ENCODE measurements around the gene MAPKAPK5.
"Not testable (repeated sequence)": the region's sequence is repeated elsewhere in the genome, so short reads cannot be mapped to it uniquely, and the experiment has no call there.

The MAPKAPK5 gene

DNA sequence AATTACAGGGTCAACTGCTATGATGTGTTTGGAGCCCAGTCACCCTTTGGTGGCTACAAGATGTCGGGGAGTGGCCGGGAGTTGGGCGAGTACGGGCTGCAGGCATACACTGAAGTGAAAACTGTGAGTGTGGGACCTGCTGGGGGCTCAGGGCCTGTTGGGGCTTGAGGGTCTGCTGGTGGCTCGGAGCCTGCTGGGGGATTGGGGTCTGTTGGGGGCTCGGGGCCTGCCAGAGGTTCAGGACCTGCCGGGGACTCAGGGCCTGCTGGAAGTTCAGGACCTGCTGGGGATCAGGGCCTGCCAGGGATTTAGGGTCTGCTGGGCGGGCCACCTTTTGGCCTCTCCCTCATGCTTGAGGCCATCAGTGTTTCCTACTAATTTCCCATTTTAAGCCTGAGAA, 38.2 kb upstream of the MAPKAPK5 start:
- H3K27ac ChIP-seq = no peak overlapping the region
- no peaks in the 10 kb centered on the region for H3K27me3 ChIP-seq (ENCODE audit: insufficient read depth, low read depth, severe bottlenecking)
- no peaks in the 10 kb centered on the region for H3K36me3 ChIP-seq
- H3K4me3 ChIP-seq (ENCODE audit: low read depth, low read length) = no peak overlapping the region
- DNase-seq = no peak
- TF ChIP-seq, protein P1, sequence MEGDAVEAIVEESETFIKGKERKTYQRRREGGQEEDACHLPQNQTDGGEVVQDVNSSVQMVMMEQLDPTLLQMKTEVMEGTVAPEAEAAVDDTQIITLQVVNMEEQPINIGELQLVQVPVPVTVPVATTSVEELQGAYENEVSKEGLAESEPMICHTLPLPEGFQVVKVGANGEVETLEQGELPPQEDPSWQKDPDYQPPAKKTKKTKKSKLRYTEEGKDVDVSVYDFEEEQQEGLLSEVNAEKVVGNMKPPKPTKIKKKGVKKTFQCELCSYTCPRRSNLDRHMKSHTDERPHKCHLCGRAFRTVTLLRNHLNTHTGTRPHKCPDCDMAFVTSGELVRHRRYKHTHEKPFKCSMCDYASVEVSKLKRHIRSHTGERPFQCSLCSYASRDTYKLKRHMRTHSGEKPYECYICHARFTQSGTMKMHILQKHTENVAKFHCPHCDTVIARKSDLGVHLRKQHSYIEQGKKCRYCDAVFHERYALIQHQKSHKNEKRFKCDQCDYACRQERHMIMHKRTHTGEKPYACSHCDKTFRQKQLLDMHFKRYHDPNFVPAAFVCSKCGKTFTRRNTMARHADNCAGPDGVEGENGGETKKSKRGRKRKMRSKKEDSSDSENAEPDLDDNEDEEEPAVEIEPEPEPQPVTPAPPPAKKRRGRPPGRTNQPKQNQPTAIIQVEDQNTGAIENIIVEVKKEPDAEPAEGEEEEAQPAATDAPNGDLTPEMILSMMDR (IDR thresholded peaks at IDR 0.05; ENCODE audit: low read depth, low read length) = no peak
- H3K9me3 ChIP-seq (ENCODE audit: severe bottlenecking) = no peaks in the 10 kb centered on the region

DNA sequence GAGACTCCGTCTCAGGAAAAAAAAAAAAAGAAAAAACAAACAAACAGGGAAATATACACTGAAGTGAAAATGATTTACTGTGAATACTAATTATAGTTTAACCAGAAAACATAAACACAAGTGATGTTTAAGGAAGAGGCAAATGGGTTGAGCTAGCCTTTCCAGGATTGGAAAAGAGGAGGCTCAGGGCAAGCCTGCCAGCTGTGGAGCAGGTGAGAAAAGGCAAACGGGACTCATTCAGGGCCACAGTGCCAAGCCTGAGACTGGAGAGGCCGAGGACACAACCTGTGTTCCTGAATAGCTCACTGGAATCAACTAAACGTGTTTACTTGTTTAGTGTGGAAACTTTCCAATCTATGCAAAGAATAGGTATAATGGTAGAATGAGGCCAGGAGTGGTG, 35.7 kb upstream of the MAPKAPK5 start:
- Histone ChIP-seq H3K27ac (no peak overlapping the region), H3K4me3 (ENCODE audit: low read depth, low read length) (no peak overlapping the region), H3K9me3 (ENCODE audit: severe bottlenecking) (no peaks in the 10 kb centered on the region), H3K36me3 (no peaks in the 10 kb centered on the region), H3K27me3 (ENCODE audit: insufficient read depth, low read depth, severe bottlenecking) (no peaks in the 10 kb centered on the region)
- TF ChIP-seq, protein P1 (IDR thresholded peaks at IDR 0.05; ENCODE audit: low read depth, low read length) = no peak
- no peak for DNase-seq

DNA sequence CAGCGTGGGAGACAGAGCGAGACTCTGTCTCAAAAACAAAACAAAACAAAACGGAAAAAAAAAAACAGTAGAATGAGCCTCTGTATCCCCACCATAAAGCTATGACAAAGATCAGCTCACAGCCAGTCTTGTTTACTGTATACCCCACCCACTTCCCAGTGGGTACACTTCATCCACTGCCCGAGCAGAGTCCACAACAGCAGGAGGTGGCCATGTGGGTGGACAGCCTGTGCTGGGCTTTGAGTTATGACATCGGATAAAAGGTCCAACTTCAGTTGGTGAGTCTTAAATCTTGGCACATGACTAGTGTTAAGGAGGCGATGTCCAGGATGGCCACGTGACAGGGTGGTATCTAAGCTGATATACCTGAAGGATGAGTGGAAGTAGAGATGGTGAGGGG, 34.8 kb upstream of the MAPKAPK5 start:
- Histone ChIP-seq H3K36me3 (no peaks in the 10 kb centered on the region), H3K9me3 (ENCODE audit: severe bottlenecking) (no peaks in the 10 kb centered on the region), H3K27ac (no peak overlapping the region), H3K27me3 (ENCODE audit: insufficient read depth, low read depth, severe bottlenecking) (no peaks in the 10 kb centered on the region), H3K4me3 (ENCODE audit: low read depth, low read length) (no peak overlapping the region)
- TF ChIP-seq, protein P1 (IDR thresholded peaks at IDR 0.05; ENCODE audit: low read depth, low read length) = no peak
- DNase-seq = no peak

DNA sequence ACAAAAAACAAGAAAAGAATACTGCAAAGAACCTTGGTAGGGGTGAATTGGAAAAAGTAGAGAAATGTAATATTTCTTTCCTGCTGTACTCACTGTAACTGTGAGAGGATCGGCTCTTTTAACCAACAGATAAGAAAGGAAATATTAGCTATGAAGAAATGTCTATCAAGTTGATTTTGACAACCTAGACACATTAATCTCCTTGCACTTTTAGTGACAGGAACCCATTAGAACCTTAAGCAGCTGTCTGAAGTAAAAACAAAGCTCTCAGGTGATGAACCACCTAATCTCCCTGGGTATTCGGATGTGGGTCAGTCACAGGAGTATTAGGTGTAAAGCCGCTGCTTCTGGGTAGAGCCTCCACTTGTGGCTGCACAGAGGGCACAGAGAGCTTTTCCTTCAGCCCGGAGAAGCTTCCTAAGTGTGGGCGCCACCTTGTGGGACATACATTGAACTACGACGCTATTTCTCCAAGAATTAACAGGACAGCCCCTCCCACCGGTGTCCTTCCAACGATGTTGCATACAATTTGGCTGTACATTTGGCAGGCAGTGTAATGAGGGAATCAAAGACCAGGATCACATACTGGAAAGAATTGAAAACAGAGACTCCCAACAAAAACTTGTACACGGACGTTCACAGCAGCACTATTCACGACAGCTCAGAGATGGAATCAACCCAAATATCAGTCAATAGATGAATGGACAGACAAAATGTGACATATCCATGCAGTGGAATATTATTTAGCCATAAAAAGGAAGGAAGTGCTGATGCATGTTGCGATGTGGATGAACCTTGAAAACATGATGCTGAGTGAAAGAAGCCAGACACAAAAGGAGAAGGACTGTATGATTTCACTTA, 28.9 kb upstream of the MAPKAPK5 start:
- H3K9me3 ChIP-seq (ENCODE audit: severe bottlenecking) = no peaks in the 10 kb centered on the region
- no peak overlapping the region for H3K4me3 ChIP-seq (ENCODE audit: low read depth, low read length)
- H3K27me3 ChIP-seq (ENCODE audit: insufficient read depth, low read depth, severe bottlenecking) = no peaks in the 10 kb centered on the region
- DNase-seq = peak; percentile 87
- TF ChIP-seq, protein P1 (IDR thresholded peaks at IDR 0.05; ENCODE audit: low read depth, low read length) = peak; percentile 80
- H3K36me3 ChIP-seq = no peaks in the 10 kb centered on the region
- no peak overlapping the region for H3K27ac ChIP-seq

DNA sequence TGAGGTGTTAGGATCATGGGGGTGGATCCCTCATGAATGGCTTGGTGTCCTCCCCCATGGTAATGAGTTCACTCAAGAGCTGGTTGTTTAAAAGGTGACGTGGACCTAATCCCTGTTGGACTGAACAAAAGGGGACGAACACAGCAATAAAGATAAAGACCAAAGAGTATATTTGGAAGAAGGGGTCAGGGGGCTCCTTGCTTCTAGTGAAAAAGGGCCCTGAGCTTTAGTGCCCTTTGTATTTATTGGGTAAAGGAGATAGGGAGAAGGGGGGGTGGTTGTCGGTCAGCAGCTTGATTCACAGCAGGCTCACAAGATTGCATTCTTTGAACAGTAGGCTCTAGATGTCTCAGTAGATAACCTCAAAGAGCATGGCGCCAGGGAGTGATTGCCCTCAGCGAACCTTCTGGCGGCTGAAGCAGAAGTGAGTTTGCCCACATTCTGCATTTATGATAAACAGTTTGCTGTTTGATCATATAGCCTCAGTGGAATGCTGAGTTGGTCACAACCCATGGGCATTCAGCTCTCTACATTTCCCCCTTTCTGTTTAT, 25.9 kb upstream of the MAPKAPK5 start:
- Histone ChIP-seq H3K27me3 (ENCODE audit: insufficient read depth, low read depth, severe bottlenecking) (no peaks in the 10 kb centered on the region), H3K4me3 (ENCODE audit: low read depth, low read length) (no peak overlapping the region), H3K9me3 (ENCODE audit: severe bottlenecking) (peaks cover under 1% of the 10 kb centered on the region), H3K36me3 (no peaks in the 10 kb centered on the region), H3K27ac (no peak overlapping the region)
- TF ChIP-seq, protein P1 (IDR thresholded peaks at IDR 0.05; ENCODE audit: low read depth, low read length) = no peak
- no peak for DNase-seq

DNA sequence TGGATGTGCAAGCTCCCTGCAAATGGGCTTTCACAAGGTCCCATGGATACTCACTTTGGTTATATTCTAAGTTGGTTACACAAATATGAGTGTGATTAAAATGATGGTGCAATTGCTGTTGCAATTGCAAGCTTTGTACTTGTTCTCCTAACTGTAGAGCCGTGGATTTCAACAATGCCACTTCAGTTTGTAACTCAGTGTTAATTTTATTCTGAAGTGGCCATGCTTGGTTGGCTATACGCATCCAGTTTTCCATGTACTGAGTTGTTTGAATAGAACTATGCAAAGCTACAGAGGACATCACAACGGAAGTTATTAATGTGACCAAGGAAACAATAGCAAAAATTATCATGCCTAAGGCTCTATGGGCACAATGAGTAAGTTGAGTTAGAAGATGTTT, 25.1 kb upstream of the MAPKAPK5 start:
- not testable (repeated sequence) for H3K4me3 ChIP-seq (ENCODE audit: low read depth, low read length); H3K36me3 ChIP-seq; H3K27ac ChIP-seq; H3K9me3 ChIP-seq (ENCODE audit: severe bottlenecking); H3K27me3 ChIP-seq (ENCODE audit: insufficient read depth, low read depth, severe bottlenecking); DNase-seq

Measured in WERI-Rb-1 (cell line).